PC-9 (cell line): ENCODE results near the gene CACNA1A. TPM values are rescaled to one million over a fixed set of nuclear protein-coding genes. Genes with fewer than 3 reads are reported as not detected.
"Not testable (repeated sequence)": the region's sequence is repeated elsewhere in the genome, so short reads cannot be mapped to it uniquely, and the experiment has no call there.

Source experiments
- BruUV-seq: library from RNA; stranded (reverse); fragments of 400-500 nt; replicated peaks from 2 replicates; lab custom pipeline; 2021; lab: Mats Ljungman, UMichigan
- CTCF ChIA-PET: fragments of 300-600 bp; sonication (Branson Sonifier 250); formaldehyde crosslinking; loops from one replicate; lab custom pipeline; 2022; ENCODE audit warnings: antibody characterized with exemption; lab: Charles Lee
- POLR2A ChIA-PET: fragments of 300-600 bp; sonication (Branson Sonifier 250); formaldehyde crosslinking; loops from one replicate; lab custom pipeline; 2022; ENCODE audit warnings: antibody characterized with exemption; ENCODE audit not compliant: unreplicated experiment; lab: Charles Lee
- DNase-seq, 2 experiments: peaks; one replicate each; pipeline versions ENCODE4 v3.0.0 to v3.0.0-alpha.2; 2015 to 2022; ENCODE audit warnings: mixed read lengths in 1 of 2
- H2AFZ ChIP-seq: fragments of 200-600 bp; sonication (generic); 2 replicates; pipeline ENCODE4 v1.8.1; 2017; ENCODE audit warnings: antibody characterized with exemption
- H3F3A ChIP-seq: fragments of 200-600 bp; sonication (generic); 2 replicates; pipeline ENCODE4 v1.8.1; 2017; ENCODE audit warnings: antibody characterized with exemption, mild to moderate bottlenecking, low read depth; ENCODE audit not compliant: insufficient read depth
- H3K27ac ChIP-seq: fragments of 200-600 bp; sonication (generic); 2 replicates; pipeline ENCODE4 v1.6.1; 2016; ENCODE audit warnings: mixed run types
- H3K27me3 ChIP-seq: fragments of 200-600 bp; sonication (generic); 2 replicates; pipeline ENCODE4 v1.6.1; 2016; ENCODE audit warnings: low read depth, mixed run types; ENCODE audit not compliant: insufficient read depth
- H3K36me3 ChIP-seq: fragments of 200-600 bp; sonication (generic); 2 replicates; pipeline ENCODE4 v1.6.1; 2016; ENCODE audit warnings: low read depth, mixed run types
- H3K4me1 ChIP-seq: fragments of 200-600 bp; sonication (generic); replicated peaks from 2 replicates; pipeline ENCODE4 v1.6.1; 2016; ENCODE audit warnings: mixed run types; ENCODE audit not compliant: insufficient read depth
- H3K4me2 ChIP-seq: fragments of 200-600 bp; sonication (generic); 2 replicates; pipeline ENCODE4 v1.6.1; 2017; ENCODE audit warnings: mixed run types
- H3K4me3 ChIP-seq: fragments of 200-600 bp; sonication (generic); 2 replicates; pipeline ENCODE4 v1.6.1; 2016; ENCODE audit warnings: mixed run types
- H3K79me2 ChIP-seq: fragments of 200-600 bp; sonication (generic); 2 replicates; pipeline ENCODE4 v1.6.1; 2017; ENCODE audit warnings: low read depth, mixed run types
- H3K9me2 ChIP-seq: fragments of 200-600 bp; sonication (generic); 2 replicates; pipeline ENCODE4 v1.8.1; 2017; ENCODE audit warnings: mild to moderate bottlenecking; ENCODE audit not compliant: insufficient read depth
- H3K9me3 ChIP-seq: fragments of 200-600 bp; sonication (generic); 2 replicates; pipeline ENCODE4 v1.8.1; 2016; ENCODE audit warnings: low read depth; ENCODE audit not compliant: insufficient read depth
- H4K20me1 ChIP-seq: fragments of 200-600 bp; sonication (generic); 2 replicates; pipeline ENCODE4 v1.8.1; 2017; ENCODE audit not compliant: insufficient read depth
- EZH2 ChIP-seq: fragments of 200-600 bp; sonication (generic); IDR thresholded peaks from 2 replicates; pipeline ENCODE4 v1.8.0; 2017; ENCODE audit warnings: antibody characterized with exemption, low read depth
- intact Hi-C: fragments of 100-400 bp; cut with micrococcal nuclease; formaldehyde crosslinking; loops from one replicate; pipeline ENCODE4 v1.10.0; 2022; ENCODE audit not compliant: unreplicated experiment
- total RNA-seq: library from RNA; stranded (reverse); gene quantifications from 2 replicates; pipeline ENCODE4 v1.2.3, GENCODE V29; 2021
- TF ChIP-seq, protein P1 (sequence below): fragments of 200-600 bp; sonication (generic); conservative IDR thresholded peaks from 2 replicates; pipeline ENCODE4 v1.6.1; 2017; ENCODE audit warnings: mixed run types, antibody characterized with exemption, mild to moderate bottlenecking, moderate library complexity

CACNA1A gene
- total RNA-seq, 1 experiment from 2014 or later: 0.35 TPM

GRCh38 chr19:13537454-13537853, 31.2 kb upstream of the CACNA1A start:
- DNase-seq: no peak
- intact Hi-C loops: no loop called here
- H3F3A ChIP-seq: no peaks in the 10 kb centered on the region
- no peaks in the 10 kb centered on the region for H3K36me3 ChIP-seq
- ChIA-PET POLR2A (no interaction called here), CTCF (interaction anchor here (0.7 kb wide), 1 partner anchor 1879 kb away, joined by 3 read pairs; no protein-coding TSS in a partner anchor)
- no peaks in the 10 kb centered on the region for H4K20me1 ChIP-seq
- H3K27me3 ChIP-seq: peaks cover 69% of the 10 kb centered on the region
- TF ChIP-seq, protein P1, sequence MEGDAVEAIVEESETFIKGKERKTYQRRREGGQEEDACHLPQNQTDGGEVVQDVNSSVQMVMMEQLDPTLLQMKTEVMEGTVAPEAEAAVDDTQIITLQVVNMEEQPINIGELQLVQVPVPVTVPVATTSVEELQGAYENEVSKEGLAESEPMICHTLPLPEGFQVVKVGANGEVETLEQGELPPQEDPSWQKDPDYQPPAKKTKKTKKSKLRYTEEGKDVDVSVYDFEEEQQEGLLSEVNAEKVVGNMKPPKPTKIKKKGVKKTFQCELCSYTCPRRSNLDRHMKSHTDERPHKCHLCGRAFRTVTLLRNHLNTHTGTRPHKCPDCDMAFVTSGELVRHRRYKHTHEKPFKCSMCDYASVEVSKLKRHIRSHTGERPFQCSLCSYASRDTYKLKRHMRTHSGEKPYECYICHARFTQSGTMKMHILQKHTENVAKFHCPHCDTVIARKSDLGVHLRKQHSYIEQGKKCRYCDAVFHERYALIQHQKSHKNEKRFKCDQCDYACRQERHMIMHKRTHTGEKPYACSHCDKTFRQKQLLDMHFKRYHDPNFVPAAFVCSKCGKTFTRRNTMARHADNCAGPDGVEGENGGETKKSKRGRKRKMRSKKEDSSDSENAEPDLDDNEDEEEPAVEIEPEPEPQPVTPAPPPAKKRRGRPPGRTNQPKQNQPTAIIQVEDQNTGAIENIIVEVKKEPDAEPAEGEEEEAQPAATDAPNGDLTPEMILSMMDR: no peak
- TF ChIP-seq EZH2: no peak
- no peak overlapping the region for H3K27ac ChIP-seq
- H3K4me2 ChIP-seq: no peak overlapping the region
- no peaks in the 10 kb centered on the region for H3K9me3 ChIP-seq
- no TSS peak for BruUV-seq
- no peaks in the 10 kb centered on the region for H3K4me1 ChIP-seq
- H3K9me2 ChIP-seq: no peaks in the 10 kb centered on the region
- no peaks in the 10 kb centered on the region for H3K79me2 ChIP-seq
- no peak overlapping the region for H2AFZ ChIP-seq
- no peak overlapping the region for H3K4me3 ChIP-seq

GRCh38 chr19:13530720-13531119, 24.4 kb upstream of the CACNA1A start:
- Histone ChIP-seq H3K9me2 (no peaks in the 10 kb centered on the region), H3K27me3 (peaks cover 34% of the 10 kb centered on the region; the same call in 1 of the 2 replicates), H3K4me1 (no peaks in the 10 kb centered on the region), H3K9me3 (no peaks in the 10 kb centered on the region), H3K4me3 (no peak overlapping the region), H3K27ac (no peak overlapping the region), H2AFZ (no peak overlapping the region), H3K36me3 (no peaks in the 10 kb centered on the region), H3K79me2 (no peaks in the 10 kb centered on the region), H4K20me1 (no peaks in the 10 kb centered on the region), H3K4me2 (no peak overlapping the region), H3F3A (no peaks in the 10 kb centered on the region)
- BruUV-seq: no TSS peak
- intact Hi-C loops: no loop called here
- ChIA-PET CTCF (no interaction called here), POLR2A (interaction anchor here (0.6 kb wide), 1 partner anchor 231 kb away, joined by 5 read pairs; no protein-coding TSS in a partner anchor)
- TF ChIP-seq EZH2: no peak
- TF ChIP-seq, protein P1: no peak
- DNase-seq: no peak

DNA sequence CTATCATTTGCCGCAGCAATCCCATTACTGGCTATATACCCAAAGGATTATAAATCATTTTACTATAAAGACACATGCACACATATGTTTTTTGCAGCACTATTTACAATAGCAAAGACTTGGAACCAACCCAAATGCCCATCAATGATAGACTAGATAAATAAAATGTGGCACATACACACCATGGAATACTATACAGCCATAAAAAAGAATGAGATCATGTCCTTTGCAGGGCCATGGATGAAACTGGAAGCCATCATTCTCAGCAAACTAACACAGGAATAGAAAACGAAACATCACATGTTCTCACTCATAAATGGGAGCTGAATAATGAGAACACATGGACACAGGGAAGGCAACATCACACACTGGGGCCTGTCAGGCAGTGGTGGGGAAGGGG, 23.4 kb upstream of the CACNA1A start:
- intact Hi-C loops, DNase-seq, CTCF ChIA-PET: not testable (repeated sequence)

GRCh38 chr19:13526552-13526951, 20.3 kb upstream of the CACNA1A start:
- H3K9me2 ChIP-seq: no peaks in the 10 kb centered on the region
- no peaks in the 10 kb centered on the region for H3K9me3 ChIP-seq
- BruUV-seq: no TSS peak
- POLR2A ChIA-PET: no interaction called here
- TF ChIP-seq, protein P1: peak; percentile 59
- no peak for TF ChIP-seq EZH2
- intact Hi-C loops: no loop called here
- no peak overlapping the region for H3K27ac ChIP-seq
- H3K79me2 ChIP-seq: no peaks in the 10 kb centered on the region
- H3K36me3 ChIP-seq: no peaks in the 10 kb centered on the region
- CTCF ChIA-PET: interaction anchor here (0.8 kb wide), 1 partner anchor 88 kb away, joined by 3 read pairs; no protein-coding TSS in a partner anchor
- no peaks in the 10 kb centered on the region for H3F3A ChIP-seq
- no peaks in the 10 kb centered on the region for H3K4me1 ChIP-seq
- no peaks in the 10 kb centered on the region for H4K20me1 ChIP-seq
- no peak for DNase-seq
- no peak overlapping the region for H3K4me3 ChIP-seq
- no peak overlapping the region for H3K4me2 ChIP-seq
- no peak overlapping the region for H2AFZ ChIP-seq
- H3K27me3 ChIP-seq: peaks cover 19% of the 10 kb centered on the region

More for the DNA sequence above, 23.4 kb upstream of the CACNA1A start:
- BruUV-seq, POLR2A ChIA-PET, H4K20me1 ChIP-seq, H3K4me1 ChIP-seq, H3K9me2 ChIP-seq, H3K4me3 ChIP-seq, H3K79me2 ChIP-seq, H3K27ac ChIP-seq, H3K9me3 ChIP-seq, H3K4me2 ChIP-seq, H2AFZ ChIP-seq, H3K36me3 ChIP-seq, H3F3A ChIP-seq: not testable (repeated sequence)
- peaks cover 27% of the 10 kb centered on the region; the same call in 1 of the 2 replicates for H3K27me3 ChIP-seq
